GM19240 (cell line): ENCODE data around the gene RHBDF2.

Experiments used
- DNase-seq: peaks from one replicate; pipeline ENCODE4 v3.0.0; 2011; ENCODE audit warnings: low spot score; ENCODE audit not compliant: insufficient read length

Gene RHBDF2

DNA sequence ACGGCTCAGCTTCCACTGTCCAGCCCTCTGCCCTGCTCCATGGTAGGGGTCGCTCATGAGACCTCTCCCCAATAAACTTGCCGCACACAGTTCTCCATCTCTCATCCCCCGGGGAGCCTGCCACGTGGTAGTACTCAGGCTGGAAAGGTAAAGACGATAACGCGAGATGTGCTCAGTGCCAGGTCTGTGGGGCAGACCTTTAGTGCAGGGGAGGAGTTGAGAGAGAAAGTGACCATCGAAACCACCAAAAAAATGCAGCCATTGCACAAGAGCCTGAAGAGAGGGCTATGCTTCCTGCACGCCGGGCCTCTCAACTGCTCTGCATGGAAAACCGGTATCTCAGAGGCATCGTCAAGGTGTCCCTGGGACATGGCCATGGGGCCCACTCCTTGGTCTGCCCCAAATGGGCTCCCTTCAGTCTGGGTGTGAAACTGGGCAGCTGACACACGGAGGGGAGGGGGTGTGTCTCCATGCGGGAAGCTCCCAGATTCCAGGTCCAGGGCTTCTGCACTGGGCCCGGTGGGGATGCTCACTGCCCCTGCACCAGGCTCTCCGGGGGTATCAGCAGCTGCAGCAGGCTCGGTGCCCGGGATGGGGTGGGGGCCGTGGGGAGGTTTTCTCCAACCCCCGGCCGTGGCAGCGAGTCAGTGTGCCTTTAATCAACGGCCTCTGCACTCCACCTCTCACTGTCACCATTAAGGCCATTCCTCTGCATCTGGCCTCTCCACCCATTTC lies 38.5 kb downstream of the RHBDF2 start:
- no peak for DNase-seq

DNA sequence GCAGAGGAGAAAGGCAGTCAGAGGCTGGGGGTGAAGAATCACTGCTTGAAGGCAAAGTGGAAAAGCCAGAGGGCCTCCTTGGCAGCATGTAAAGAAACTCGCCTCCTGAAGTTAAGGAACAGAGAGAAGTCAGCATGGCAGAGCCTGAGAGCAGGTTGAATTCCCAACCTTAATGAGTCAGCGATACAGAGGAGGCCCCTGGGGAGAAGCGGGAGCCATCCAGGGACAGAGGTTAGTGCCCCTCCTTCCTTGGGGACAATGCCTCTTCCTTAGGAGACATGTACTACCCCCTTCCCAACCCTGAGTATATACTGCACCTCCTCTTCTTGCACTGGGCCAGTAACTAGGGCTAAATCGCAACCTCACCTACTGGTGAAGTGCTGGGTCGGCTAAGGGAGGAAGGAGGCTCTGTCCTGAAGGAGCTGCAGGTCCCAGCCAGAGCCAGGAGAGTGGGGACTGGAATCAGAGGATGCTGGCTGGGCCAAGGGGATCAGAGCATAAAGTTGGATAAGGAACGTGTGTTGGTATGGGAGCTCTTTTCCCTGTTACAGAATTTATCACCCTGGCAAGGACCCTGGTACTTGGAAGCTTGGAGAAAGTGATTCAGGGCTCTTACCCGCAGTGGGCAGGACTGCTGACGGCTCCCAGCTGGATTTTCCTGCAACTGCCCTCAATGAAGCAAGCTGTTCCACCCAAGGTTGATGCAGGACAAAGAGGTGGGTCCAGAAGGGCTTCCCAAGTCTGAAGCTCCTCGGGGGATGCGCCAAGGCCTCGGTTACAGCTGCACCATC lies 39.3 kb downstream of the RHBDF2 start:
- no peak for DNase-seq

DNA sequence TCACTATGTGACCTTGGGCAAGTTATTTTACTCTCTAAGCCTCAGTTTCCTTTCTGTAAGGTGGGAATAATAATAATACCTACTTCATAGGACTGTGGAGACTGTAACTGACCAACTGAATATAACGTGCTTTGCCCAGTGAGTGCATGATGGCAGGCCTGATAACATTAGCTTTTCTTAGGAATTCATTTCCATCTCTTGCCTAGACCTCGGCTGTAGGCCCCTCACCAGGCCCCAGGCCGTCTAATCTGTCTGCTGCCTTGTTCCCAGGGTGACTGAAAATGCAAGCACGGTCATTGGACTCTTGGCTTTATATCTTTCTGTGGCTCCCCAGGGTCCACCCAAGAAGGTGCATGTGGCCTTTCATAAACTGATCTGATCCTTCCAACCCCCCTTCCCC lies 41.5 kb downstream of the RHBDF2 start:
- no peak for DNase-seq

DNA sequence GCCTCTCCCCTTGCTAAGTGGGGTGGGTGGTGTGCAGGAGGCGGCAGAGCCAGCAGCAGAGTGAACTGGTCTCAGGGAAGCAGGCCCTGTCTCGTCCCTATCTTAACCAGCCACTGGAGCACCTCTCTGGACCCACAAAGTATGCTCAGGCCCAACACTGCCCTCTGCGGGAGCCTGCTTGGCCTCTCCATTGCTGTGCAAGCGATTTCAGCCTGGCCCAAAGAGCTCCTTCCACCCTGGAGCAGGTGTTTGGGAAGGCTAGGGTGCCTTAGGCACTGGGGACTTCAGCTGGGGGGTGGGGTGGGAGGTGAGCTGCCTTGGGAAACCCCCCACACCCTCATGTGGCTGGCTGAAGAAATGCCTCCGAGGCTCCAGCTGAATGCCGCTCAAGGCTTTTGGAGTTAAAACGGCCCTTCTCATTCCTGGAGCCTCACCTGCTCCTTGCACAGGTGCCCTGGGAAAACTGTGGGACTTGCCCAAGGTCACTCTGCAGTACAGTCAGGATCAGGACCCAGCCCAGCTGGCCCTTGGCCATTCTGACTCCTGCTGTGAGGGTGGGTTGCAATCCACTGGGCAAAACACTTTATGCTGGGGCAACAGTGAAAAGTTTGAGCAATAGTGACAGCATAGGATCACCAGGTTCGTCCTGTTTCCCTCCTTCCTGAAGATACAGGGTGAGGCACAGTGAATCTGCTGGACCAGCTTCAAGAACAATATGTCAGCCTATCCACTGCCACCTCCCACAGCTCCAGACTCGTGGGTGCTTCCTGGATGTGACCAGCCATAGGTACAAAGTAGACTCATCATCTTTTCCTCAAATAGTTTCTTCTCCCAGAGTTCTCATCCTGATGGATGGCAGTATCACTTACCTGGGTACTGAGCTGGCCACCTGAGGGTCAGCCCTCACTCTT lies 42.4 kb downstream of the RHBDF2 start:
- no peak for DNase-seq

DNA sequence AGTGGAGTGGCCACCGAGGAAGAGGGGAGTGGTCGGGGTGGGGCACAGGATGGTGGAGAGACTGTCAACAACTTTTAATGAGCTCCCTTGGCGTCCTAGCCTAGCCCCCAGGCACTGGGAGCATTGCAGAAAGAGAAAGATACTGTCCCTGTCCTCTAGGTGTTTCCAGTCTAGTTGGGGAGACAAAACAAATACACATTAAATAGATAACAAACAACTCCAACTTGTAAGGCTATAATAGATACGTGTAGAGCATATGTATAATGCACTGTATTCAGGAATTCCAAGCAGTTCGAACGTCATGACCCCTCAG lies 47.8 kb downstream of the RHBDF2 start:
- DNase-seq = no peak

DNA sequence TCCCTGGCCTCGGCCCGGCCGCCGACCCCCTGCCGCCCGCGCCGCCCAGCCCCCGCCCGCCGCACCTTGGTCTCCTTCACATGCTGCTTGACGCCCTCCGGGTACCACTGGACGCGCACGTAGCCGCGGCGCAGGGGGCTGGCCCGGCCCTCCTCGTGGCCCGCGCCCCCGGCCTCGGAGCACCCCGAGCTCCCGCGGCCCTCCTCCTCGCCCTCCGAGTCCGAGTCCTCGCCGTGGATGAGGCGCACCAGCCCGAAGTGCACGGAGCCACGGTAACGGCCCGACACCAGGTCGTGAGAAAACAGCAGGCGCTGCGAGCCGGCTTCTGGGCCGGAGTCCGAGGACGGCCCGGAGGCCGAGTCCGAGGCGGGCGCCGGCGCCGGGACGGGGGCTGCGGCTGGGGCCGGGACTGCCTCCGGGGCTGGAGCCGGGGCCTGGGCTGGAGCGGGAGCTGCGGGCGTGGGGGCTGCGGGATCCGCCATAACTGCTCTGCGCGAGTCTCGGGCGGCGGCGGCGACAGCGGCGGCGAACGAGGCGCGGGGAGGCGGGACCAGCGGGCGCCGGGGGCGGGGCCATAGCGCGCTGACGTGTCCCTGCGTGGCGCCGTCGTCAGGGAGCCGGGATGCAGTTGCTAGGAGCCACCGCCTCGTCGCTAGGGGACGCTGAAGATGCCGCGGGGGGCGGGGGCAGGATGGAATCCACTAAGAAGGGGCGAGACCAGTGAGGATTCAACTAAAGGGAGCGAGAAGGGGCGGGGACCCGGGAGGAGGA lies 48.4 kb downstream of the RHBDF2 start, which contains the start of gene UBE2O:
UBE2O (minus strand) TSS at position 493 of the 771 bp plus-strand sequence; CDS start at position 482, 11 bp downstream.
- DNase-seq = peak; percentile 95

DNA sequence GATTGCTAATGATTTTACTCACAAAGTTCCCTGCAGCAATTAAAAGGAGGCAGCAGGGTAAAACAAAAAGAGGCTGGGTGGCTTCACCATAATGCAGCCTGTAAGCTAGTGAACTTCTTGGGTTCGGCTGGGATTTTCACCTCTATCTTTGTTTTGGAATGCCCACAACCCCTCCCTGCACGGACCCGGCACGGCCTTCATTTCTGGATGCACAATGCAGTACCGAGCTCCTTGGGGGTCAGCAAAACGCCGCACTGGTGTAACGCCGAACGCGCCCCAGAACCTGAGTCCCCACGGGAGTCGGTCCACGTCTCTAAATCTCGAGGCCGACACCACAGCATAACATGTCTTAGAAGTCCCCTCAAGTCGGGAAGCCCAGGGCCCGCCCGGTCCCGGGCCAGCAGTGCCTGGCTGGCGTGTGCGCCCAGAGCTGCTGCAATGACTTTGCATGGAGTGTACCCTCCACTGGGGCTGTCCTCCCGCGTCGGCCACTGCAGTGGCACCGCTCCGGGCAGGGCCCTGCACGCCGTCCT lies 49.0 kb downstream of the RHBDF2 start:
- no peak for DNase-seq

DNA sequence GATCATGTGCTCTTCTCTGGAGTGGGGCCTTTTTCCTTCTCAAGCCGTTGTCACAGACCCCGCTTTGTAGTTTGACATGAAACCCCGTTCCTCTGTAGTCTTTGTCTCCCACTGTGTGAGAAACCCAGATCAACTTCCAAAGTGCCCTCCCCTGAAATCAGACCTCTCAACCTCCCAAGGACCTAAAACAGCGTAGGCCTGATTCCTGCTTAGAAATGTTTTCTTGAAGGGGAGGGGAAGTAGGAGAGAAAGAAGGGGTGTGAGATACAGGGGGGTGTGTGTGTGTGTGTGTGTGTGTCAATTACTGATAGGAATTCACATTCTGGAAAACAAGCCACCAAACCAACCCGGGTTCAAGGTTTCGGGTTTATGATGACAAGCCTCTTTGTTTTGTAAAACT lies 49.7 kb downstream of the RHBDF2 start:
- no peak for DNase-seq

DNA sequence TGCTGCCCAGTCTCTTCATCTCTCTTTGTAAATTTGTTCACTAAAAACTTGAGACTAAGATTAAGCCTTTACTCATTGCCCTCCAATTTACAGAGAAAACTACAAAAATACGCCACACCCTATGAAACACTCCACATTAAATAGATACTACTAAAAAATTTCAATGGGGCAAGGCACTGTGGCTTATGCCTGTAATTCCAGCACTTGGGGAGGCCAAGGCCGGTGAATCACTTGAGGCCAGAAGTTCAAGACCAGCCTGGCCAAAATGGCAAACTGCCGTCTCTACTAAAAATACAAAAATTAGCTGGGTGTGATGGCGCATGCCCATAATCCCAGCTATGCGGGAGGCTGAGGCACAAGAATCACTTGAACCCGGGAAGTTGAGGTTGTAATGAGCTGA lies 52.1 kb downstream of the RHBDF2 start:
- DNase-seq = no peak

DNA sequence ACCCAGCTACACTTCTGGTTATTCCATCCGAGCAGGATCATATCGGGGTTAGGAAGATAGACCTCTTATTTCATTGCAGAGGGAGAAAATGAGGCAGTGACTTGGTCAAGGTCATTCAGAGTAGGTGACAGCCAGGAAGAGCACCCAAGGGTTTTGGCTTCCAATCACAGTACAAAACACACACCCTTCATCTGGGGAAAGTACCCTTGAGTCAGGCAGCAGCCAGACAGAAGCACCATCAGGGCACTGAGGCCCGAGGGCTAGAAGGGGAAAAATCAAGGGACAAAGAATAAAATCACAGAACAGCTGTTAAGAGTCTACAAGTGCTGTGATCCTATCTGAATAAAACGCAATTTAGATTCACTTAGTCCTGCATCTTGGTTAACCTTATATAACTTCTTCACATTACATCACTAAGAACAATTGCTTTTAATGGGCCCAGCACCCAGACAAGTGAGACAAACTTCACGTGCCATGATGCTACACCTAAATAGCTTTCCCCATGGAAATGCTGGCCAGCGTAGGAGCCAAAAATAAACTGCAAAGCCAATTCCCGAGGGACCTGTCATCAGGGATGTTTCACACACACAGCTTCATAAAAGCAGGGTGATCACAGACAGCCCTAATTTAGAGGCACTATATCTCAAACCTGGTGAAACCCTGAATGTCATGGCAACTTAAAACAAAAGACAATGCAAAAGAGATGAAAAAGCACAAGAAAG lies 53.1 kb downstream of the RHBDF2 start:
- DNase-seq = no peak

DNA sequence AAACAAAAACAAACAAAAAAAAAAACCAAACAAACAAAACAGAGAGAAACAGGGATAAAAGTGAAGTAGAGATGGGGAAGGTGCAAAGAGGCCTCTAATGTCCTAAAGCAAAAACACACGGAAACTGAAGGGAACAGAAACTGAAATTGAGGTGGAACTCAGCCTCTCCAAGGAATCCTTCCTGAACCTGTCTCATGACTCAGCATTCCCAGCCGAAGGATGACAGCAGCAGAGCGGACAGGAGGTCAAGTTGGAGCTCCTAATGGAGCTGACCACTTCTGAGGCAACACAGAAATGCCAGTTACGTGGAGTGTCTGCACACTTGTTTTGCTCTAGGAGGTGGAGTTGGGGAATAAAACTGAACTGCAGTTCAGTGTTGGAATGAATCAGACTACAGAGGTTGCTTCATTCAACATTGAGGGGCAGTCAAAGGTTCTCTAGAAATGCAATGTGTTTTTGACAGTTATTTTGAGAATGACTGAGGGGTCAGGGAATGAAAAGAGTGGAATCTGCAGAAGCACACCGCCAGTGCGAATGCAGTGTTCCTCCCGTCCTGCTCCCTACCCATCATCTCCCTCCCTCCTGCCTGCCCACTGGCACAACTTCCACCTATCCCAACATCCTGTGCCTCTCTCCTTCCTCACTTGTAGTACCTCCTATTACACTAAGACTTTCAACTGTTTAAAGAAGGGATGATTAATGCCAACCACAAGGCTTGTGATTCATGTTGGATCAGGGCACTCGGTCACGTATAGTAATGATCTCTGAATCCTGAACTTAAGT lies 54.6 kb downstream of the RHBDF2 start:
- DNase-seq = no peak

DNA sequence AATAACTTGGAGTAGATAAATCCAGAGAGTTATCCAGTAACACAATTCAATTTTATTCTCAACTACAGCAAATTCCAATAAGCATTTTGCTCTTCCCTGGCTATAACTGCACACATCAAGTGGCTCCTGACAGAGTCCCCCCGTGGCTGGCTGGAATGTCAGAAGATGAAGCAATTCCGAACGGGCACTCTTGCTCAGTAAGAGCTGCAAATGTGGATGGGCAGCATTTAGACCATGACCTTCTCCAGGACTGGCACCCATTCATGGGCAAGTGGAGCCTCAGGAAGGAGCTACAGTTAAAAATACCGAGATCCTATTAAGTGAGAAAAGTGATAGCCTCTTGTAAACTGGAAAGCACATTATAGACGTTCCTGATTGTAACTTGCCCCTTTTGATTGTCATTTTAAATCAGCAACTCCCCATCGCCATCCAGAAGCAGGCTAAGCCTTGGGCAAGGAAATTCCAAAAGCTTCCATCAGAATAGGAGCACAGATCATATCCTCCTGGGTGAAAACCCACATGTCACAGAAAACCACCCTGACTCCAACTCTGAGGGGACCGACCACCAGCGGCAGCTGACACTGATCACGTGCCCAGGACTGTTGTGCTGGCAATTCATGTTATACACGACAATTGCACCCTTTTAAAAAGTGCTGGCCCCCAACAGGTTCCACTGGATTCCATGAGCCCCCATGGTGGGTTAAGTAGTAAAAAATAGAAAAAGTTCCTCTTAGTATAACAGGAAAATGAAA lies 55.4 kb downstream of the RHBDF2 start:
- no peak for DNase-seq

DNA sequence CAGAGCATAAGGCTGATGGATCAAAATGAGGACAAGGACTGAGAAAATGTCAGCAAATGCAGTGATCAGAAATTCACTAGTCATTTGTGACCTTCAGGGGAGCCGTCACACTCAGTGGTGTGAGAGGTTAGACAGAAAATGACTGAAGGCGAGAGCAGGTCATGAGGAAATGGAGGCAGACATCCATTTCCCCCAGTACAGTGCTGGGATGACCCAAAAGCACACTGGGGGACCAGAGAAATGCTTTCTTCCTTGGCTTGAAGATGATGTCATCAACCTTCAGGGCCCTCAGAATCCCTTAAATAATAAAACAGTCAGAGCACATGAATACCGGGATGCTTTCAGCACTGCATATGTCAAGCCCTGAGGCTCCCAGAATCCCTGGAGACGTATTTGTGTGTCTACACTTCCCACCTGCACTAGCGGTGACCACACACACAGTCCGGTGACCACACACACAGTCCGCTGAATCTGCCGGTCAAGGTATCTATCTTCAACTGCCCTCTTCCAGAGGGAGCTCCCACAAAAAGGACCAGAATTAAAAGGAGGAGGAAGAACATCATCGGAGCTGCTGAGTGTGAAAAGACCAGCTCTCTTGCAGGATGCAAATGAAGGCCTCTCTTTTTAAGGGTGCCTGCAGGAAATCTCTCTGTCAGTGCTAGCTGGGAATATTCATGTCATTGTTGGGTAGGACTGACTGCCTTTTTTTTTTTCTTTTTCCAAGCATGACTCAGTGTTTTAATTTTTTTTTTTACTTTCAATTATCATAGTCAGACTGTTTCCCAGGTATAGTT lies 56.5 kb downstream of the RHBDF2 start:
- DNase-seq = no peak

DNA sequence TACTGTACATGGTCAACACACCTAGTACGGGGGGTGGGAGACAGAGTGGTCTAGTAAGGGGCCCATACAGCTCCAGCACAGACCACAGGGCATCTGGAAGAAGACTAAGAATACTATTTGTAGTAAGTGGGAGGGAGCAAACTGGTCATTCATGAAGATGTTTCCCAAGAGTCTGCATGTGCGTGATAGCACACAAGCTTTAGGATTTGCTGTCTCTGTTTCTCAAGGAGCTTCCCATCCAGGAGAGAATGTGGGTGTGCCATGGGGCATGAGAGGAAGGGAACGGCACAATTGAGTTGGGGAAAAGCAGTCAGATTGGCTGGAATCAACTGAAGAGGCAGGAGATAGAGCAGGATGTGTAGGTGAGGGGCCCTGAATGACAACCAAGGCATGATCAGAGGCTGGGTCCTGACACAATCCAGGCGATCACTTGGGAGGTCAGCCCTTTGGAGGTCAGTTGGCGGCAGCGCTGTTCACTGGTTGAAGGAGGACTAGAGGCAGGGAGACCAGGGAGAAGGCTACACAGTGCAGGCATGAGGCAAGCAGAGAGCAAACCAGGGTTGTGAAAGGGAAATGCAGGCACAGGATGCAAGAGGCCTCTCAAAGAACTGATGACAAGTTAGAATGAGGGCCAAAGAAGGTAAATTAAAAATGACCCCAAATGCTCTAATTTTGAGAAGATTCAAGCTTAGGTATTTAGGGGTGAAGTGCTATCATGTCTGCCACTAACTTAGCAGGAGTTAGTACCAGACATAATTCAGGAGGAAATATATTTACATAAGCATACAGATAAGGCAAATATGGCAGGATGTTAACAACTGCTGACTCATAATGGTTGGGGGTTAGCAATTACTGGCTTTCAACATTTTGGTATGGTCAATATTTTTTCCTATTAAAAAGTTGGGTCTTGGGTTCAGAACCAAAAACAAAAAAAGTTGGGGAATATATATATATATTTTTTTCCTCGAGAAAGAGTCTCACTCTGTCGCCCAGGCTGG lies 58.6 kb downstream of the RHBDF2 start:
- DNase-seq = no peak

DNA sequence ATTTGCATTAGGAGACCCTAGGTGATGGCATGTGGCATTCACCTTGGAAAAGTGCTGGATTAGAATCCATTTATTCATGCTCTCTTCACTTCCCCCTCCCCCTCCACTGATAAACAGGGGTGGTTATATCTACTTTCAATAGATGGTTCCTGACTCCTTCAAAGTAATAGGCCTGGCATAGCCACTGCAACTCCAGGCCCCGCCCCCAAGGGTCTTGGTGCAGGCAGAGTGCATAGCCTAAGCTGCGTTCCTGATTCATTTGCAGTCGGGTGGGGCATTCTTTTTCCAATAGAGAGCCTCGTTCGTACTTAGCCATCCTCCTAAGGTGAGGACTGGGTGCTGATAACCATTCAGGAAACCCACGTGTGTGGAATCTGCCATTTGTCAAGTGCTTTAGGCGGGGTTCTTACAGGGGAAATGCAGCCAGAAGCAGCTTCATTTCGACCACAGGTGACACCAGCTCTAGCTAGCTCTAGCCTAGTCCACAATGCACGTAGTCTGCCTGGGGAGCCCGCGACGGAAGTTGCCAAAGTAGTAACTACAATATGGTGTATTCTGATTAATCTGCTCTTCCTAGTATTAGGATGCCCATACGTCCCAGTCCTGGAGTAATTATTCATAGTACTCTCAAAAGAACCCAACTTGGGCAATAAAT lies 59.4 kb downstream of the RHBDF2 start:
- no peak for DNase-seq

DNA sequence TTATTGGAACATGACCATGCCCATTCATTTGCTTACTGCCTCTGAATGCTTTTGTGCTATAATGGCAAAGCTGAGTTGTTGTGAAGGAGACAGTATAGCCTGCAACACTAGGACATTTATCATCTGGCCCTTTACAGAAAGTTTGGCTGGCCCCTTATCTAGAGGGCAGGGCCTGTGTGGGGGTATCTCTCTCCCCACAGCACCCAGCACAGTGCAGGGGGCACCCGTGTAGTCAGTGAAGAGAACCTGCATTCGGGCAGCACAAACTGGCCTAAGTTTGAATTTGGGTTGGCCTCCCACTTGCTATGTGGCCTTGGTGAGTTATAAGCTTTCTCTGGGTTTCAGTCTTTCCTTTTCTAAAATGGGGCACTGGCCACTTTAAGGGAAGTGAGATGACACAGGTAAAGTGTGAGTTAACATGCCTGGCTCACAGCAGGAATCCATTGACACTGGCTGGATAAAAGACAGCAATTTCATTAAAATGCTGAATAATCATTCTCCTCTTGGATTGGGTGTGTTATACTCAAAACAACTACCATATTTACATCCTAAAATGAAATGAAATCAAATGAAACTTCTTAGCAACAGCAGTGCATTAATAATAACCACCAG lies 60.4 kb downstream of the RHBDF2 start:
- no peak for DNase-seq
